H1 (cell line): ENCODE results near the gene RBM26. TPM values are rescaled to one million over a fixed set of nuclear protein-coding genes. Genes with fewer than 3 reads are reported as not detected.

Source experiments
- CTCF ChIA-PET: fragments of 300-600 bp; sonication (Branson Sonifier 250); formaldehyde crosslinking; loops from one replicate; lab custom pipeline; 2021; ENCODE audit not compliant: partially characterized antibody; lab: Charles Lee
- POLR2A ChIA-PET: fragments of 300-600 bp; sonication (Branson Sonifier 250); formaldehyde crosslinking; loops from one replicate; lab custom pipeline; 2021; ENCODE audit warnings: inconsistent platforms; ENCODE audit not compliant: partially characterized antibody; lab: Charles Lee
- DNase-seq, 2 experiments: peaks; one replicate each; pipeline versions ENCODE4 v3.0.0 to v3.0.0-alpha.2; 2010 to 2022; ENCODE audit warnings: low spot score in 2 of 2, low read depth in 1 of 2, mixed read lengths in 1 of 2
- FAIRE-seq: peaks from 2 replicates; lab custom pipeline; 2011; peaks lifted over from hg19 to GRCh38; lab: Jason Lieb, UNC
- H2AFZ ChIP-seq: 2 replicates; pipeline ENCODE4 v1.8.1; 2012; ENCODE audit warnings: low read length, inconsistent platforms
- H2AK5ac ChIP-seq: 2 replicates; pipeline ENCODE4 v1.6.1; 2013; ENCODE audit warnings: low read depth, low read length
- H2BK120ac ChIP-seq: replicated peaks from 2 replicates; pipeline ENCODE3; 2013; ENCODE audit warnings: low read depth, low read length, inconsistent platforms
- H2BK12ac ChIP-seq: 2 replicates; pipeline ENCODE4 v1.6.1; 2013; ENCODE audit warnings: low read depth, low read length
- H2BK15ac ChIP-seq: 2 replicates; pipeline ENCODE4 v1.6.1; 2013; ENCODE audit warnings: low read length
- H2BK20ac ChIP-seq: 2 replicates; pipeline ENCODE4 v1.6.1; 2013; ENCODE audit warnings: low read length
- H2BK5ac ChIP-seq: 2 replicates; pipeline ENCODE4 v1.6.1; 2013; ENCODE audit warnings: low read depth, low read length
- H3K14ac ChIP-seq: 2 replicates; pipeline ENCODE4 v1.6.1; 2013; ENCODE audit warnings: inconsistent platforms; ENCODE audit not compliant: insufficient read length
- H3K18ac ChIP-seq: 2 replicates; pipeline ENCODE4 v1.6.1; 2013; ENCODE audit warnings: low read length; ENCODE audit errors: extremely low read depth
- H3K23ac ChIP-seq: 2 replicates; pipeline ENCODE4 v1.6.1; 2013; ENCODE audit warnings: inconsistent platforms; ENCODE audit not compliant: insufficient read length
- H3K23me2 ChIP-seq: 2 replicates; pipeline ENCODE4 v1.6.1; 2013; ENCODE audit warnings: low read depth, low read length
- H3K27ac ChIP-seq: 2 replicates; pipeline ENCODE4 v1.6.1; 2011; ENCODE audit warnings: low read depth, low read length, inconsistent platforms
- H3K27me3 ChIP-seq, 4 experiments: replicated peaks in 1 of 4; 1 replicate in 1 of 4; 2 replicates in 3 of 4; pipeline versions ENCODE4 v1.6.1 to v1.8.1; 2011 to 2013; ENCODE audit warnings: low read length in 3 of 4, mild to moderate bottlenecking in 3 of 4, inconsistent platforms in 2 of 4, mixed read lengths in 2 of 4, moderate library complexity in 1 of 4; ENCODE audit not compliant: control insufficient read depth in 3 of 4, insufficient read depth in 3 of 4; ENCODE audit errors: extremely low read depth in 1 of 4
- H3K36me3 ChIP-seq, 4 experiments: 2 replicates each; pipeline versions ENCODE4 v1.6.1 to v1.8.1; 2011 to 2013; ENCODE audit warnings: mild to moderate bottlenecking in 4 of 4, low read length in 3 of 4, moderate library complexity in 2 of 4, control low read depth in 1 of 4, inconsistent platforms in 1 of 4; ENCODE audit not compliant: insufficient read depth in 4 of 4, control insufficient read depth in 2 of 4
- H3K4ac ChIP-seq: replicated peaks from 2 replicates; pipeline ENCODE3; 2013; ENCODE audit warnings: low read length, low read depth, mixed read lengths, inconsistent platforms; ENCODE audit not compliant: insufficient read length
- H3K4me1 ChIP-seq, 4 experiments: replicated peaks in 1 of 4; 1 replicate in 1 of 4; 2 replicates in 3 of 4; pipeline versions ENCODE4 v1.6.1 to v1.8.1; 2011 to 2013; ENCODE audit warnings: low read length in 3 of 4, inconsistent platforms in 2 of 4, mixed read lengths in 1 of 4; ENCODE audit not compliant: insufficient read depth in 4 of 4, control insufficient read depth in 3 of 4
- H3K4me2 ChIP-seq, 2 experiments: 2 replicates each; pipeline versions ENCODE4 v1.6.1 to v1.8.1; 2011 to 2013; ENCODE audit warnings: low read depth in 2 of 2, low read length in 2 of 2, control low read depth in 1 of 2, inconsistent platforms in 1 of 2, mild to moderate bottlenecking in 1 of 2; ENCODE audit not compliant: insufficient read depth in 1 of 2
- H3K4me3 ChIP-seq, 4 experiments: fragments of 200-600, 300-600 bp in 1 of 4; sonication (generic), shearing (Covaris generic), sonication (Bioruptor Twin) in 1 of 4; 2 replicates each; pipeline versions ENCODE4 v1.5.1 to v1.8.1; 2011 to 2016; ENCODE audit warnings: low read length in 4 of 4, low read depth in 3 of 4, control low read depth in 2 of 4, inconsistent platforms in 2 of 4, mild to moderate bottlenecking in 2 of 4, mixed read lengths in 1 of 4, moderate library complexity in 1 of 4; ENCODE audit not compliant: insufficient read depth in 2 of 4; ENCODE audit errors: extremely low read depth in 1 of 4
- H3K56ac ChIP-seq: replicated peaks from 2 replicates; pipeline ENCODE3; 2013; ENCODE audit warnings: low read depth, mild to moderate bottlenecking, mixed read lengths, low read length, inconsistent platforms; ENCODE audit not compliant: insufficient read length
- H3K79me1 ChIP-seq: 2 replicates; pipeline ENCODE4 v1.6.1; 2013; ENCODE audit warnings: low read depth, low read length, control low read depth
- H3K79me2 ChIP-seq, 2 experiments: 2 replicates each; pipeline versions ENCODE4 v1.6.1 to v1.8.1; 2012 to 2013; ENCODE audit warnings: low read length in 2 of 2, mild to moderate bottlenecking in 2 of 2, inconsistent platforms in 1 of 2; ENCODE audit not compliant: insufficient read depth in 2 of 2, control insufficient read depth in 1 of 2
- H3K9ac ChIP-seq, 4 experiments: replicated peaks in 1 of 4; 1 replicate in 1 of 4; 2 replicates in 3 of 4; pipeline versions ENCODE4 v1.6.1 to v1.8.1; 2011 to 2013; ENCODE audit warnings: low read depth in 3 of 4, low read length in 3 of 4, control low read depth in 2 of 4, mild to moderate bottlenecking in 2 of 4, moderate library complexity in 2 of 4, inconsistent platforms in 1 of 4; ENCODE audit errors: extremely low read depth in 1 of 4
- H3K9me3 ChIP-seq, 2 experiments: 2 replicates each; pipeline versions ENCODE4 v1.6.1 to v1.8.1; 2012 to 2013; ENCODE audit warnings: mild to moderate bottlenecking in 2 of 2, moderate library complexity in 2 of 2, control low read depth in 1 of 2, inconsistent platforms in 1 of 2, low read depth in 1 of 2, low read length in 1 of 2, mixed read lengths in 1 of 2; ENCODE audit not compliant: insufficient read depth in 2 of 2
- H4K20me1 ChIP-seq, 2 experiments: replicated peaks in 1 of 2; 2 replicates each; pipeline versions ENCODE3 to v1.8.1; 2011 to 2013; ENCODE audit warnings: inconsistent platforms in 2 of 2, low read length in 2 of 2, mild to moderate bottlenecking in 1 of 2; ENCODE audit not compliant: insufficient read depth in 2 of 2, control insufficient read depth in 1 of 2
- H4K5ac ChIP-seq: 2 replicates; pipeline ENCODE4 v1.6.1; 2013; ENCODE audit warnings: low read length, low read depth, mixed read lengths, inconsistent platforms; ENCODE audit not compliant: insufficient read length
- H4K8ac ChIP-seq: 2 replicates; pipeline ENCODE4 v1.8.0; 2013; ENCODE audit warnings: mild to moderate bottlenecking, moderate library complexity, low read length, inconsistent platforms; ENCODE audit not compliant: insufficient read depth; ENCODE audit errors: extremely low read depth
- H4K91ac ChIP-seq: replicated peaks from 2 replicates; pipeline ENCODE3; 2013; ENCODE audit warnings: low read length, mixed read lengths, inconsistent platforms; ENCODE audit not compliant: insufficient read length
- ASH2L ChIP-seq: fragments of 200-600, 300-600 bp; sonication (generic); IDR thresholded peaks from one replicate; pipeline ENCODE4 v1.7.1; 2017; ENCODE audit warnings: low read length
- CEBPB ChIP-seq: IDR thresholded peaks from 2 replicates; pipeline ENCODE4 v1.6.1; 2012; ENCODE audit warnings: low read depth, low read length
- EGR1 ChIP-seq: IDR thresholded peaks from 2 replicates; pipeline ENCODE4 v1.6.1; 2011; ENCODE audit warnings: low read depth, low read length, borderline replicate concordance
- GABPA ChIP-seq: IDR thresholded peaks from 2 replicates; pipeline ENCODE4 v1.6.1; 2011; ENCODE audit warnings: mild to moderate bottlenecking, low read length, moderate library complexity, borderline replicate concordance; ENCODE audit not compliant: insufficient read depth
- KDM1A ChIP-seq: fragments of 200-600, 300-600 bp; sonication (generic); IDR thresholded peaks from 2 replicates; pipeline ENCODE4 v1.7.1; 2016; ENCODE audit warnings: mild to moderate bottlenecking, low read length, borderline replicate concordance
- KDM5A ChIP-seq: fragments of 200-600 bp; IDR thresholded peaks from 2 replicates; pipeline ENCODE4 v1.7.1; 2012; ENCODE audit warnings: mild to moderate bottlenecking, low read length, inconsistent platforms, mixed read lengths
- MAFK ChIP-seq: IDR thresholded peaks from 2 replicates; pipeline ENCODE4 v1.6.1; 2012; ENCODE audit warnings: low read depth, mild to moderate bottlenecking, improper control_type of control experiment, low read length
- POLR2A ChIP-seq, 2 experiments: IDR thresholded peaks; 1 replicate in 1 of 2; 2 replicates in 1 of 2; pipeline ENCODE4 v1.6.1; 2011; ENCODE audit warnings: low read depth in 2 of 2, low read length in 2 of 2, mild to moderate bottlenecking in 2 of 2; ENCODE audit errors: control extremely low read depth in 1 of 2
- SUZ12 ChIP-seq: fragments of 200-600 bp; sonication (generic); IDR thresholded peaks from 2 replicates; pipeline ENCODE4 v1.6.1; 2012; ENCODE audit warnings: mild to moderate bottlenecking, inconsistent platforms, low read length, moderate library complexity, mixed read lengths
- USF2 ChIP-seq: IDR thresholded peaks from 2 replicates; pipeline ENCODE4 v1.6.1; 2011; ENCODE audit warnings: low read length, improper control_type of control experiment
- YY1 ChIP-seq: IDR thresholded peaks from 2 replicates; pipeline ENCODE4 v1.6.1; 2011; ENCODE audit warnings: low read depth, mild to moderate bottlenecking, low read length
- WGBS, 2 experiments: shearing (Covaris generic) in 1 of 2; methylation state at CpG; one replicate each; pipeline versions ENCODE4 v1.1.6 to v1.1.7; 2013 to 2015; ENCODE audit warnings: low lambda C conversion rate in 2 of 2, mixed read lengths in 2 of 2, inconsistent platforms in 1 of 2, low coverage in 1 of 2, missing lambda C conversion rate in 1 of 2; ENCODE audit not compliant: insufficient replicate concordance in 2 of 2, insufficient coverage in 1 of 2, insufficient read length in 1 of 2; ENCODE audit errors: extremely low coverage in 1 of 2, missing lambda C conversion rate in 1 of 2; 5-methylcytosine and 5-hydroxymethylcytosine counted together
- polyA plus RNA-seq, 7 experiments: library from polyadenylated mRNA; depleted of rRNA in 3 of 7; stranded (reverse) in 5 of 7; unstranded in 2 of 7; fragments of >200 nt in 5 of 7; fragments of 200-250 nt in 2 of 7; gene quantifications; 1 replicate in 5 of 7; 2 replicates in 1 of 7; 4 replicates in 1 of 7; pipeline versions ENCODE4 v1.2.1 to v1.2.3, GENCODE V29; 2011 to 2013; ENCODE audit warnings: missing spikeins in 2 of 7, mixed read lengths in 2 of 7
- total RNA-seq: library from RNA; stranded (reverse); fragmentation: NEBNext Ultra II Directional; extraction: Animal tissue kit (Norgen Biotek cat#: 25700); gene quantifications from 2 replicates; pipeline ENCODE4 v1.2.1, GENCODE V29; 2021

Gene RBM26
- total and polyA plus RNA-seq, 2 of the 8 experiments (the other 6 are each of a cell fraction or from before 2014, with no cell fraction given) = 20.3 to 65.5 TPM

- H2BK12ac ChIP-seq = no peak overlapping the region
- no peak overlapping the region for H3K18ac ChIP-seq
- H2BK15ac ChIP-seq = no peak overlapping the region
- TF ChIP-seq KDM5A = no peak
- no peak for TF ChIP-seq EGR1
- TF ChIP-seq ASH2L = no peak
- TF ChIP-seq GABPA = no peak
- TF ChIP-seq CEBPB = no peak
- TF ChIP-seq POLR2A (IDR thresholded peaks at IDR 0.05; ENCODE audit: control extremely low read depth in 1 of 2, low read depth in 2 of 2, low read length in 2 of 2) = no peak
- TF ChIP-seq KDM1A = no peak
- TF ChIP-seq YY1 = no peak
- no peak for TF ChIP-seq MAFK
- TF ChIP-seq SUZ12 = no peak
- TF ChIP-seq USF2 = no peak
- CTCF ChIA-PET = interaction anchor here (0.7 to 1.2 kb wide), 2 partner anchors 10 to 23 kb away, joined by 3 to 5 read pairs; no protein-coding TSS in a partner anchor
- H3K79me1 ChIP-seq = no peaks in the 10 kb centered on the region
- peak overlapping the region in 1 of 2 experiments; percentile 68; a peak in 1 of 4 replicates for H3K4me2 ChIP-seq
- H2BK20ac ChIP-seq = no peak overlapping the region
- H3K4ac ChIP-seq = no peak overlapping the region
- peaks cover 0 to 3% of the 10 kb centered on the region in 2 experiments; a peak in 1 of 4 replicates for H3K9me3 ChIP-seq
- FAIRE-seq (no peak), DNase-seq (no peak)
- peak overlapping the region in 1 of 4 experiments; percentile 34; a peak in 1 of 7 replicates for H3K9ac ChIP-seq
- no peak overlapping the region for H3K4me3 ChIP-seq
- no peak overlapping the region for H2BK5ac ChIP-seq
- peaks cover 0 to 5% (median under 1%) of the 10 kb centered on the region in 4 experiments; a peak in 4 of 7 replicates for H3K4me1 ChIP-seq
- H2BK120ac ChIP-seq = no peak overlapping the region
- H2AK5ac ChIP-seq = no peak overlapping the region
- no peak overlapping the region for H2AFZ ChIP-seq
- no peak overlapping the region for H3K27ac ChIP-seq
- peaks cover 10 to 13% of the 10 kb centered on the region in 2 experiments for H4K20me1 ChIP-seq
- POLR2A ChIA-PET = interaction anchor here (0.6 kb wide), 1 partner anchor 31 kb away, joined by 3 read pairs; no protein-coding TSS in a partner anchor
- no peak overlapping the region for H4K5ac ChIP-seq
- no peak overlapping the region for H4K8ac ChIP-seq
- 89% methylated on average over 2 of the region's 2 CpGs; no CpG with 5 or more reads in 1 of the 2 experiments for WGBS, 2 experiments
- peaks cover 7% of the 10 kb centered on the region for H3K23me2 ChIP-seq
- no peak overlapping the region for H3K14ac ChIP-seq
- H3K23ac ChIP-seq = no peak overlapping the region
- no peaks in the 10 kb centered on the region for H3K27me3 ChIP-seq
- no peak overlapping the region for H4K91ac ChIP-seq
- H3K79me2 ChIP-seq = peaks cover 43 to 94% of the 10 kb centered on the region in 2 experiments
- H3K36me3 ChIP-seq = peaks cover 0 to 25% (median 7%) of the 10 kb centered on the region in 4 experiments; a peak in 5 of 8 replicates
- no peak overlapping the region for H3K56ac ChIP-seq
These were observed 4.6 kb downstream of the RBM26 start for GRCh38 chr13:79401259-79402070.
